ENCODE results near the gene ACSL4.
"Not testable (repeated sequence)": the region's sequence is repeated elsewhere in the genome, so short reads cannot be mapped to it uniquely, and the experiment has no call there.

ACSL4 gene

DNA sequence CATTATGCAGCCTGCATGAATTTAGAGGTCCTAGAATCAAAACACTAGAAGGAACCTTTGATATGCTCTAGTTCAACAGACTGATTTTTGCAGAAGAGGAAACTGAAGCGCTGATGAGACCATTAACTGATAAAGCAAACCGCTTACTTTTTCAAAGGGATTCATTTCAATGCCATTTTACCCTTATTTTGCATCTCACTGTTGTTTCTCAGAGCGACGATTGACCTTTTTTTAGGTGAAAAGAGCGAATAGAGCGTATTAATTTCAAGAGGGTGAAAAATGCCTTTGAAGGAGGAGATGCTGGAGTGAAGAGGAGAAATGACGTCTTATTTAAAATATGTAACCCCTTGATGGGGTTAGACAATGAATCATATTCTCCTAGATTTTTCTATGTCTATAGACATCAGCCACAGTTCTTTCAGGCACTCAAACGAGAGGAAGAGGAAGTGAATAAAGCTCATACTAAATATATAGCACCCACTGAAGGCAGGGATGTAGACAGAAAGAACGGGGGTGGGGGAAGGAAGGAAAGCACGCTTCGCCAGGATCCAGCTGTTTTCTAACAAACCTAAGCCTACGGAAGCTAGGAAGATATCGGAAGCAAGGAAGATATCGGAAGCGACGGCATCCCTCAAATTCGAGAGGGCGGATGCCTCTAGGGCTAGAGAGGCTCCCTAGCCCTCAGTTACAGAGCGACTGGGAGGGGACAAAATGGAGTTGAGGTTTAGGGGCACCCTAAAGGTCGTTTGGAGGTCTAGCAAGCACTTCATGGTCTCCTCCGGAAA lies 848 bp downstream of the ACSL4 start:
- TF ChIP-seq, protein P1, sequence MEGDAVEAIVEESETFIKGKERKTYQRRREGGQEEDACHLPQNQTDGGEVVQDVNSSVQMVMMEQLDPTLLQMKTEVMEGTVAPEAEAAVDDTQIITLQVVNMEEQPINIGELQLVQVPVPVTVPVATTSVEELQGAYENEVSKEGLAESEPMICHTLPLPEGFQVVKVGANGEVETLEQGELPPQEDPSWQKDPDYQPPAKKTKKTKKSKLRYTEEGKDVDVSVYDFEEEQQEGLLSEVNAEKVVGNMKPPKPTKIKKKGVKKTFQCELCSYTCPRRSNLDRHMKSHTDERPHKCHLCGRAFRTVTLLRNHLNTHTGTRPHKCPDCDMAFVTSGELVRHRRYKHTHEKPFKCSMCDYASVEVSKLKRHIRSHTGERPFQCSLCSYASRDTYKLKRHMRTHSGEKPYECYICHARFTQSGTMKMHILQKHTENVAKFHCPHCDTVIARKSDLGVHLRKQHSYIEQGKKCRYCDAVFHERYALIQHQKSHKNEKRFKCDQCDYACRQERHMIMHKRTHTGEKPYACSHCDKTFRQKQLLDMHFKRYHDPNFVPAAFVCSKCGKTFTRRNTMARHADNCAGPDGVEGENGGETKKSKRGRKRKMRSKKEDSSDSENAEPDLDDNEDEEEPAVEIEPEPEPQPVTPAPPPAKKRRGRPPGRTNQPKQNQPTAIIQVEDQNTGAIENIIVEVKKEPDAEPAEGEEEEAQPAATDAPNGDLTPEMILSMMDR (IDR thresholded peaks at IDR 0.05; ENCODE audit: control insufficient read depth, extremely low read depth, insufficient read depth): no peak
- peak overlapping the region; percentile 49 for H3K4me3 ChIP-seq (ENCODE audit: low read depth, low read length)
- no peak for DNase-seq (ENCODE audit: low read depth)

DNA sequence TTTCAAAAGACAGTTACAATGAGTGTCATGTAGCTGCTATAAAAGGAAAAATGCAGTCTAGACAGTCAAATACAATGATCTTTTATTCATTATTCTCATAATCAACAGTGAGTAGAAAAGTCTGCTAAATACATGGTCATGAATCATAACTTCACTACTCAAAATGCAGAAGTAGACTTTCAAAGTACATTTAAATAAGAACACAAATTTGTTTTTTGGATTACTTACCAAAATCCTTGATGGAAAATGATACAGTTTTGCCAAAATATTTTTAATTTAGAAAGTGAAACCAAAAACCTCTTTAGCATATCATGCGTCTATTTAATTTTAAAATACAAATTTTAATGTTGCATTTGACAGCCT lies 4.9 kb downstream of the ACSL4 start:
- H3K4me3 ChIP-seq (ENCODE audit: low read depth, low read length): no peak overlapping the region
- DNase-seq (ENCODE audit: low read depth): no peak
- TF ChIP-seq, protein P1 (IDR thresholded peaks at IDR 0.05; ENCODE audit: control insufficient read depth, extremely low read depth, insufficient read depth): no peak

DNA sequence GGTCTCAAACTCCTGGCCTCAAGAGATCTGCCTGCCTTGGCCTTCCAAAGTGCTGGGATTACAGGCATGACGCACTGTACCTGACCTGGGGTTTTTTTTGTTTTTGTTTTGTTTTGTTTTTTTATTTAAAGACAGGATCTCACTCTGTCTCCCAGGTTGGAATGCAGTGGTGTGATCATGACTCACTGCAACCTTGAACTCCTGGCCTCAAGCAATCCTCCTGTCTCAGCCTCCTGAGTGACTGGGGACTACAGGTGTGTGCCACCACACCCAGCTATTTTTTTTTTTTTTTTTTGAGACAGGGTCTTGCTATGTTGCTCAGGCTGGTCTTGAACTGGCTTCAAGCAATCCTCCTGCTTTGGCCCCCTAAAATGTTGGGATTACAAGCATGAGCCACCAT lies 8.1 kb downstream of the ACSL4 start:
- not testable (repeated sequence) for DNase-seq (ENCODE audit: low read depth); H3K4me3 ChIP-seq (ENCODE audit: low read depth, low read length)

DNA sequence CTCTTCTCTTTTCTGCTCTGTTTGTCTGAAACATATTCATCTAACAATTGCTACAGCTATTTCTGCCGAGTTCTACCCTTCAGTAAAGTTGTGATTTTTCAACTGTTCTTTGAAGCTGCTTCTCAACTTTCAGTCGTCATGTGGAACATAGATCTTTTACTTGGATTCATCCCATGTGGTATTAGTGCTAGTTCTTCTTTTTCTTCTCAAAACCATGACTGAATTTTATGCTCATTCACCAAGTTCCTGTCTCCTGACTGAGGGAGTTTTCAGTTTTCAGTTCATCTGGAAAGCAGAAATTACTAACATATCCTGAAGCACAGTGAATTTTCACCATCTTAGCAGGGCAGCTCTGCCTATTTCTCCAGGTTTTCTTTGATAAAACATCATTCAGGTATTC lies 12.1 kb downstream of the ACSL4 start:
- TF ChIP-seq, protein P1 (IDR thresholded peaks at IDR 0.05; ENCODE audit: control insufficient read depth, extremely low read depth, insufficient read depth): no peak
- H3K4me3 ChIP-seq (ENCODE audit: low read depth, low read length): no peak overlapping the region
- DNase-seq (ENCODE audit: low read depth): no peak

DNA sequence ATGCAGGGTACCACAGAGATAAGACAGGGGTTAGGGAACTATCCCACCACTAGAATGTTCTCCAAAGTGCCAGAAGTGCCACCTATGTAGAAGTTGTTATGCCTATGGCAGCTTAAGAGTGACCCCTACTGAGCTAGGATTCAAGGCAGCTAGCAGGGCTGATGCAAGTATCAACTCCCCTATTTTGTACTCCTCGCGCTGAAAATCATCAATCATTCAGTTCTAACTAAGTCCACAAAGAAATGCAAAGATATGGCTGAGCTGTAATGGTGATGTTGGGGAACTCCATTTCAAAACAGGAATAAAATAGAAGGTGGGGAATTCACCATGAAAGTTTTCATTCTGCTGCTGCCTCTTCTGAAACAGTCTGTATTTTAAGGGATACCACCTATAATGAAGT lies 13.8 kb downstream of the ACSL4 start:
- TF ChIP-seq, protein P1 (IDR thresholded peaks at IDR 0.05; ENCODE audit: control insufficient read depth, extremely low read depth, insufficient read depth): no peak
- no peak for DNase-seq (ENCODE audit: low read depth)
- H3K4me3 ChIP-seq (ENCODE audit: low read depth, low read length): no peak overlapping the region

DNA sequence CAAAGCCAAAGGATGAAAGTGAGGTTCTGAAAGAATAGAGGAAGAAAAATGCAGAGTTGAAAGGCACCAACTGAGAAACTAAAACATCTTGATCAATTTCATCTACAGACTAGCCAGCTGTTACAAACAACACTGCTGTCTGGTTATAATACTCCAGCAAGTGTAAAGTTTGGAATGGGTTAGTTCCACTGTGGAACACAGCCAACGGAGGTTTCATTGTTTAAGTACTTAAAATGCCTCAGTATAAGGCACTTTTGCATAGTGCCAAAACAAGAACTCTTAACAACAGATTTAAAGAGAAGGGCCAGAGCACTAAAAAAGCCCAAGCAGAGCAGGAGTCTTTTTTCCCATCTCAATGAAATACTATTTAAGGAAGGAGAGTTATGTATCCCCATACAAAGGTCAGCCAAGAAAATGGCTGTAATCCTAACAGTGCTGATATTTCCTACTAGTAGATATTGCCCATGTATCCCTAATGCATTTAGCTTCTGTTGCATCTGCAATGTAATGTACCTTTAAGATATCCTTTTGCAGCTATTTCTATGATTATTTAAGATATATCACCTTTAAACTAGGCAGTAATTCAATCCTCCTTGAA lies 16.5 kb downstream of the ACSL4 start:
- DNase-seq (ENCODE audit: low read depth): no peak
- no peak overlapping the region for H3K4me3 ChIP-seq (ENCODE audit: low read depth, low read length)
- TF ChIP-seq, protein P1 (IDR thresholded peaks at IDR 0.05; ENCODE audit: control insufficient read depth, extremely low read depth, insufficient read depth): no peak

DNA sequence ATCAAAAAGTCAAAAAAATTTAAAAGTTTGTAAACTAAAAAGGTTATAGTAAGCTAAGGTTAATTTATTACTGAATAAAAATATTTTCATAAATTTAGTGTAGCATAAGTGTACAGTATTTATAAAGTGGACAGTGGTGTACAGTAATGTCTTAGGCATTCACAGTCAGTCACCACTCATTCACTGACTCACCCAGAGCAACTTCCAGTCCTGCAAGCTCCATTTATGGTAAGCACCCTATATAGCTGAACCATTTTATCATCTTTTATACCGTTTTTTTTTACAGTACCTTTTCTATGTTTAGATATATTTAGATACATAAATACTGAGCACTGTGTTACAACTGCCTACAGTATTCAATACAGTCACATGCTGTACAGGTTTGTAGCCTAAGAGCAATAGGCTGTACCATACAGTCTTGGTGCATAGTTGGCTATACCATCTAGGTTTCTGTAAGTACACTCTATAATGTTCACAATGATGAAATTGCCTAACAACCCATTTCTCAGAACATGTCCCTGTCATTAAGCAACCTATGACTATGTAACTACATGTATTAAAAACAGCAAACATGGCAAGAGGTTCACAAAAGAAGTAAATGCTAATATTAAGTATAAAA lies 18.6 kb downstream of the ACSL4 start:
- H3K4me3 ChIP-seq (ENCODE audit: low read depth, low read length): no peak overlapping the region
- TF ChIP-seq, protein P1 (IDR thresholded peaks at IDR 0.05; ENCODE audit: control insufficient read depth, extremely low read depth, insufficient read depth): no peak
- DNase-seq (ENCODE audit: low read depth): no peak

Measured in LNCaP clone FGC (cell line).